H9 (cell line): Measurements from ENCODE around the gene CADPS. TPM values are rescaled to one million over a fixed set of nuclear protein-coding genes. Genes with fewer than 3 reads are reported as not detected.

Experiments
- DNase-seq: peaks from one replicate; pipeline ENCODE4 v3.0.0-alpha.2; 2017
- H2AFZ ChIP-seq: one replicate; pipeline ENCODE4 v1.6.1; 2013; ENCODE audit warnings: mild to moderate bottlenecking, low read length, control low read depth, moderate library complexity
- H2AK5ac ChIP-seq: 2 replicates; pipeline ENCODE4 v1.6.1; 2013; ENCODE audit warnings: low read length, control low read depth, mixed read lengths; ENCODE audit not compliant: insufficient read length
- H2BK120ac ChIP-seq: one replicate; pipeline ENCODE4 v1.6.1; 2013; ENCODE audit warnings: low read depth, mild to moderate bottlenecking, low read length, control low read depth, inconsistent platforms; ENCODE audit not compliant: poor library complexity, severe bottlenecking
- H2BK12ac ChIP-seq: 2 replicates; pipeline ENCODE4 v1.6.1; 2013; ENCODE audit warnings: low read length, control low read depth, mixed read lengths, low read depth; ENCODE audit not compliant: insufficient read length
- H2BK15ac ChIP-seq: 2 replicates; pipeline ENCODE4 v1.6.1; 2013; ENCODE audit warnings: low read depth, low read length, control low read depth
- H2BK20ac ChIP-seq: one replicate; pipeline ENCODE4 v1.6.1; 2013; ENCODE audit warnings: low read depth, mild to moderate bottlenecking, low read length, control low read depth, inconsistent platforms; ENCODE audit not compliant: poor library complexity, severe bottlenecking
- H2BK5ac ChIP-seq: 2 replicates; pipeline ENCODE4 v1.6.1; 2013; ENCODE audit warnings: low read length, control low read depth, mixed read lengths; ENCODE audit not compliant: insufficient read length
- H3K14ac ChIP-seq: 2 replicates; pipeline ENCODE4 v1.6.1; 2013; ENCODE audit warnings: low read length, control low read depth; ENCODE audit not compliant: insufficient read depth
- H3K18ac ChIP-seq: 2 replicates; pipeline ENCODE4 v1.6.1; 2013; ENCODE audit warnings: low read depth, mild to moderate bottlenecking, mixed read lengths, low read length, control low read depth; ENCODE audit not compliant: insufficient read length
- H3K23ac ChIP-seq: 2 replicates; pipeline ENCODE4 v1.6.1; 2013; ENCODE audit warnings: low read length, control low read depth, mixed read lengths, low read depth; ENCODE audit not compliant: insufficient read length
- H3K23me2 ChIP-seq: 2 replicates; pipeline ENCODE4 v1.6.1; 2013; ENCODE audit warnings: low read depth, mild to moderate bottlenecking, mixed read lengths, low read length, control low read depth; ENCODE audit not compliant: insufficient read length, poor library complexity, severe bottlenecking
- H3K27ac ChIP-seq: 2 replicates; pipeline ENCODE4 v1.5.1; 2013; ENCODE audit warnings: low read length, control low read depth, mixed read lengths, low read depth; ENCODE audit not compliant: insufficient read length
- H3K27me3 ChIP-seq: 2 replicates; pipeline ENCODE4 v1.6.1; 2013; ENCODE audit warnings: low read length, control low read depth, inconsistent platforms; ENCODE audit not compliant: insufficient read depth
- H3K4ac ChIP-seq: 2 replicates; pipeline ENCODE4 v1.6.1; 2013; ENCODE audit warnings: low read depth, mild to moderate bottlenecking, control low read depth, inconsistent platforms, low read length, moderate library complexity
- H3K4me1 ChIP-seq: 2 replicates; pipeline ENCODE4 v1.6.1; 2013; ENCODE audit warnings: low read length, control low read depth, inconsistent platforms; ENCODE audit not compliant: insufficient read depth
- H3K4me2 ChIP-seq: 2 replicates; pipeline ENCODE4 v1.6.1; 2013; ENCODE audit warnings: low read length, control low read depth, mixed read lengths; ENCODE audit not compliant: insufficient read length, insufficient read depth
- H3K56ac ChIP-seq: 2 replicates; pipeline ENCODE4 v1.6.1; 2013; ENCODE audit warnings: low read depth, mild to moderate bottlenecking, mixed read lengths, low read length, control low read depth; ENCODE audit not compliant: insufficient read length
- H3K79me1 ChIP-seq: 2 replicates; pipeline ENCODE4 v1.6.1; 2013; ENCODE audit warnings: low read depth, mild to moderate bottlenecking, moderate library complexity, low read length, control low read depth, inconsistent platforms; ENCODE audit not compliant: insufficient read depth, poor library complexity, severe bottlenecking
- H3K79me2 ChIP-seq: 2 replicates; pipeline ENCODE4 v1.6.1; 2013; ENCODE audit warnings: low read length, control low read depth, inconsistent platforms; ENCODE audit not compliant: insufficient read depth
- H3K9ac ChIP-seq: 2 replicates; pipeline ENCODE4 v1.6.1; 2013; ENCODE audit warnings: low read length, control low read depth, mixed read lengths; ENCODE audit not compliant: insufficient read length; ENCODE audit errors: extremely low read depth
- H3K9me3 ChIP-seq: one replicate; pipeline ENCODE4 v1.6.1; 2013; ENCODE audit warnings: low read depth, low read length, inconsistent platforms; ENCODE audit not compliant: control insufficient read depth
- H3T11ph ChIP-seq: one replicate; pipeline ENCODE4 v1.6.1; 2013; ENCODE audit warnings: mild to moderate bottlenecking, low read length, control low read depth, inconsistent platforms
- H4K20me1 ChIP-seq: one replicate; pipeline ENCODE4 v1.6.1; 2013; ENCODE audit not compliant: control insufficient read depth, insufficient read length, insufficient read depth
- H4K5ac ChIP-seq: 2 replicates; pipeline ENCODE4 v1.6.1; 2013; ENCODE audit warnings: low read depth, mild to moderate bottlenecking, mixed read lengths, low read length, control low read depth; ENCODE audit not compliant: insufficient read length
- H4K8ac ChIP-seq: replicated peaks from 2 replicates; pipeline ENCODE4 v1.6.1; 2013; ENCODE audit warnings: low read length, control low read depth, mixed read lengths, low read depth; ENCODE audit not compliant: insufficient read length
- H4K91ac ChIP-seq: 2 replicates; pipeline ENCODE4 v1.6.1; 2013; ENCODE audit warnings: low read depth, mild to moderate bottlenecking, moderate library complexity, mixed read lengths, low read length, control low read depth; ENCODE audit not compliant: insufficient read length
- H3K27ac Mint-ChIP-seq, 3 experiments: 2 replicates in 2 of 3; 3 replicates in 1 of 3; pipeline ENCODE4 v1.8.0; 2020 to 2021; ENCODE audit warnings: mixed read lengths in 3 of 3, mild to moderate bottlenecking in 1 of 3, moderate library complexity in 1 of 3
- H3K27me3 Mint-ChIP-seq: 2 replicates; pipeline ENCODE4 v1.8.0; 2021; ENCODE audit warnings: low read depth, mild to moderate bottlenecking, moderate library complexity, mixed read lengths
- H3K36me3 Mint-ChIP-seq, 3 experiments: 2 replicates in 2 of 3; 3 replicates in 1 of 3; pipeline ENCODE4 v1.8.0; 2020 to 2021; ENCODE audit warnings: low read depth in 3 of 3, mixed read lengths in 3 of 3; ENCODE audit not compliant: insufficient read depth in 1 of 3
- H3K4me1 Mint-ChIP-seq, 2 experiments: 2 replicates each; pipeline ENCODE4 v1.8.0; 2020; ENCODE audit warnings: mixed read lengths in 2 of 2
- H3K4me3 Mint-ChIP-seq, 2 experiments: 2 replicates in 1 of 2; 3 replicates in 1 of 2; pipeline ENCODE4 v1.8.0; 2020 to 2021; ENCODE audit warnings: mild to moderate bottlenecking in 2 of 2, mixed read lengths in 2 of 2, moderate library complexity in 1 of 2
- H3K9me3 Mint-ChIP-seq, 2 experiments: 2 replicates in 1 of 2; 3 replicates in 1 of 2; pipeline ENCODE4 v1.8.0; 2020; ENCODE audit warnings: mild to moderate bottlenecking in 2 of 2, mixed read lengths in 2 of 2, moderate library complexity in 1 of 2
- CTCF ChIP-seq: fragments of 200-600 bp; sonication (generic); conservative IDR thresholded peaks from 3 replicates; pipeline ENCODE4 v1.8.0; 2021; ENCODE audit warnings: antibody characterized with exemption, mild to moderate bottlenecking
- WGBS: extraction: QIAGEN DNeasy Blood & Tissue Kit; methylation state at CpG from one replicate; pipeline ENCODE4 v1.1.7; 2013; ENCODE audit warnings: missing lambda C conversion rate, low lambda C conversion rate, mixed read lengths; ENCODE audit not compliant: insufficient read length; ENCODE audit errors: extremely low coverage; 5-methylcytosine and 5-hydroxymethylcytosine counted together
- total RNA-seq: library from RNA; stranded (reverse); gene quantifications from 2 replicates; pipeline ENCODE4 v1.2.1, GENCODE V29; 2021

The CADPS gene
- total RNA-seq, 1 experiment from 2014 or later, result 6.6 TPM

DNA sequence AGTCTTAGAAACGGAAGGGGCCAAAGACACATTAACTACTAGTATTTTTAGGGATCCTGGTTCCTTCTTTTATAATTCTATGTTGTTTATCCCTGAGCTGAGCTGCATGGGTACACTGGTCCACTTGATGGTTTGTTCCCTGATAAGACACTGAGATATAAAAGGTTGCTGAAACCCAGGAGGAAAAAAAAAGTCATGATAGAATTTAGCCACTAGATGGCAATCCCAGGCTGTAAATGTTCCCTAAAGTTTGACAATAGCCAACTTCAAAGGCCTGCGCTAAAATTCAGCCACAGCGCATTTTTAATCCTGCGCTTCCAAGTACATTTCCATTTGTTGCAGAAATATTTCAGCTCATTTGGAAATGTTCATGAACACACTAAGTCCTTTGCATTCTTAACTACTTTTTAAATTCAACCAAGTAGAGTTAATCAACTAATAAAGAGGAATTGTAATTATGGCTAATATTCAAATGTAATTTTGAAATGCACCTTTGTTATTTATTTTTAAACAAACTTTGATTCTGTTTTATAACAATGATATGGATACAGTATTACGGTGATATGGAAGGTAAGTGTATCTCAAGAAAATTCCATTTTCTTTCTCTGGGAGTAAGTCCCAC lies 252.6 kb downstream of the CADPS start:
- H3K4me2 ChIP-seq, result no peak overlapping the region
- no peak overlapping the region for H3K9ac ChIP-seq
- H3K14ac ChIP-seq, result no peak overlapping the region
- H2AK5ac ChIP-seq, result no peak overlapping the region
- H4K8ac ChIP-seq, result no peak overlapping the region
- no peak overlapping the region for H2AFZ ChIP-seq
- H3K4me1 ChIP-seq, result no peaks in the 10 kb centered on the region
- H4K5ac ChIP-seq, result no peak overlapping the region
- no peak overlapping the region for H2BK12ac ChIP-seq
- no peaks in the 10 kb centered on the region for H3K79me1 ChIP-seq
- no peaks in the 10 kb centered on the region for H3K23me2 ChIP-seq
- WGBS, result no CpG with 5 or more reads among the region's 5 CpGs
- H4K20me1 ChIP-seq, result no peaks in the 10 kb centered on the region
- H3K4me3 Mint-ChIP-seq, result no peak overlapping the region
- H3K79me2 ChIP-seq, result no peaks in the 10 kb centered on the region
- no peaks in the 10 kb centered on the region for H3K9me3 Mint-ChIP-seq
- H3K27ac ChIP-seq, result no peak overlapping the region
- peaks cover 3% of the 10 kb centered on the region for H3K27me3 Mint-ChIP-seq
- H2BK15ac ChIP-seq, result no peak overlapping the region
- H3K56ac ChIP-seq, result no peak overlapping the region
- H3K4me1 Mint-ChIP-seq, result peaks cover 6 to 8% of the 10 kb centered on the region in 2 experiments
- H2BK20ac ChIP-seq, result no peak overlapping the region
- no peak overlapping the region for H2BK5ac ChIP-seq
- H3K27me3 ChIP-seq, result no peaks in the 10 kb centered on the region
- DNase-seq, result no peak
- H3K18ac ChIP-seq, result no peak overlapping the region
- no peak overlapping the region for H2BK120ac ChIP-seq
- no peak overlapping the region for H3T11ph ChIP-seq
- H3K23ac ChIP-seq, result no peak overlapping the region
- no peaks in the 10 kb centered on the region for H3K9me3 ChIP-seq
- peak; percentile 79 for TF ChIP-seq CTCF
- H4K91ac ChIP-seq, result no peak overlapping the region
- H3K4ac ChIP-seq, result no peak overlapping the region
- no peak overlapping the region for H3K27ac Mint-ChIP-seq
- no peaks in the 10 kb centered on the region for H3K36me3 Mint-ChIP-seq
